NCI-H69 (cell line): Measurements from ENCODE around the gene TTYH3.
A peak's percentile ranks its signal among the peaks of the same experiment; 100 is the strongest.
"Not testable (repeated sequence)": the region's sequence is repeated elsewhere in the genome, so short reads cannot be mapped to it uniquely, and the experiment has no call there.

ENCODE experiments used
- DNase-seq: peaks from one replicate; lab custom pipeline; 2025; lab: John Stamatoyannopoulos, UW

The TTYH3 gene

GRCh38 chr7:2602406-2603043, 29.3 kb upstream of the TTYH3 start:
- DNase-seq = peak; percentile 29

- DNase-seq = no peak
Measured at GRCh38 chr7:2603044-2603965, 28.5 kb upstream of the TTYH3 start.

- peak; percentile 38 for DNase-seq
Measured at GRCh38 chr7:2604608-2605174, 27.1 kb upstream of the TTYH3 start.

- DNase-seq = no peak
Measured at GRCh38 chr7:2605608-2606538, 25.9 kb upstream of the TTYH3 start.

DNA sequence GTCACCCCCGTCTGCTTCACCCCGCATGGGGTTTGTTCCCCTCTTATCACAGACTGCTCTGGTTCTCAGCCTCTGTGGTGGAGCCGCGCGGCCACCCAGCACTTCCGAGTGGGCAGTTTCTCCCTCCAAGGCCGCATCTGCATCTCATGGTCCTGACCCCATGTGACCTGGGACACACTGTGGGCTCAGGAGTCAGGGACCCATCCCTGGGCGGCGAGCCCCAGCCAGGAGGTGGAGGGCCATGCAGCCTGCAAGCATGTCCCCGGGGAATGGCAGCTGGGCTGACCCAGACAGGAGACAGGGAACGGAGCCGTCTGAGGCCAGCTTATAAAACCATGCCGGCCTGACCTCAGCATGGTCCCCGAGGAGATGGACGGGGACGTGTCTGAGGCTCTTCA, 25.2 kb upstream of the TTYH3 start:
- DNase-seq = no peak

- DNase-seq = no peak
Measured at GRCh38 chr7:2607122-2607922, 24.5 kb upstream of the TTYH3 start.

GRCh38 chr7:2607923-2608904, 23.6 kb upstream of the TTYH3 start:
- DNase-seq = no peak

- DNase-seq = no peak
Measured at GRCh38 chr7:2608921-2609411, 22.8 kb upstream of the TTYH3 start.

- not testable (repeated sequence) for DNase-seq
Measured at GRCh38 chr7:2609646-2610045, 22.1 kb upstream of the TTYH3 start.

GRCh38 chr7:2610466-2610865, 21.3 kb upstream of the TTYH3 start:
- no peak for DNase-seq

DNA sequence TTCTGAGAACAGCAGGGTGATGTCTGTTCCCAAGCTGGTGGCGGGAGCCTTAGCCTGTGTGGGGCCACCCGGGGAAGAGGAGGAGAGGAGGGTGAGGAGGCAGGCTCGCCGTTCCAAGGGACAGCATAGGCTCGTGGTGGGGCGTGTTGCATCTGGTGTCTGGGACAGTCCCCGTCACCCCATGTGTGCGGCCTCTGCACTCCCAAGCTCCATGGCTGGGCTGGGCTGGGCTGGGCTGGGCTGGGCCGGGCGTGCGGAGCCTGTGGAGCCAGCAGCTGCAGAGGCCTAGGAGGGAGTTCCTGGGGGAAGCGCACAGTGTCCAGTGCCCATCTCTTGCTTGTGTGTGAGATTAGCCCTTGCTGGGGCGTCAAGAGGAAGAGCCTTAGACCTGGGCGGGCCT, 20.9 kb upstream of the TTYH3 start:
- DNase-seq = no peak

- no peak for DNase-seq
Measured at GRCh38 chr7:2611401-2611800, 20.4 kb upstream of the TTYH3 start.

GRCh38 chr7:2611922-2612321, 19.9 kb upstream of the TTYH3 start:
- DNase-seq = no peak

DNA sequence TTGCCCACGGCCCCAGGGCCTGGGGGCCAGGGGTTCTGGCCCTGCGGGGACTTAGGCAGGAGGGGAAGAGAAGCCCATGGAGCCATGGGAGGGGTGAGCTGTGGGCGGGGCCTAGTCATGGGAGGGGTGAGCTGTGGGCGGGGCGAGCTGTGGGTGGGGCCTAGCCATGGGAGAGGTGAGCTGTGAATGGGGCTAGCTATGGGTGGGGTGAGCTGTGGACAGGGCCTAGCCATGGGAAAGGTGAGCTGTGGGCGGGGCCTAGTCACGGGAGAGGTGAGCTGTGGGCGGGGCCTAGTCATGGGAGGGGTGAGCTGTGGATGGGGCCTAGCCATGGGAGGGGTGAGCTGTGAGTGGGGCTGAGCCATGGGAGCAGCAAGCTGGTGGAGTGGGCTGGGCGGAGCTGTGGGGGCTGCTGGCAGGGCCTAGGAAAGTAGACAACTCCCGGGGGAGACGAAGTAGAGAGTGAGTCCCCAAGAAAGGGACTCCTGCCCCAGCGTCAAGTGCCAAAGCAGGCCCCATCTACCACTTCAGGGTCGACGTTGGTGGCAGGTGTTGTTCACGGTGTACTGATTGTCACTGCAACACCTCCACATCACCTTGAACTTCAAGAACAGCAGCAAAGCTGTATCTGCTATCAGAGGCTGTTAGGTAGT, 19.2 kb upstream of the TTYH3 start:
- DNase-seq = peak; percentile 54

DNA sequence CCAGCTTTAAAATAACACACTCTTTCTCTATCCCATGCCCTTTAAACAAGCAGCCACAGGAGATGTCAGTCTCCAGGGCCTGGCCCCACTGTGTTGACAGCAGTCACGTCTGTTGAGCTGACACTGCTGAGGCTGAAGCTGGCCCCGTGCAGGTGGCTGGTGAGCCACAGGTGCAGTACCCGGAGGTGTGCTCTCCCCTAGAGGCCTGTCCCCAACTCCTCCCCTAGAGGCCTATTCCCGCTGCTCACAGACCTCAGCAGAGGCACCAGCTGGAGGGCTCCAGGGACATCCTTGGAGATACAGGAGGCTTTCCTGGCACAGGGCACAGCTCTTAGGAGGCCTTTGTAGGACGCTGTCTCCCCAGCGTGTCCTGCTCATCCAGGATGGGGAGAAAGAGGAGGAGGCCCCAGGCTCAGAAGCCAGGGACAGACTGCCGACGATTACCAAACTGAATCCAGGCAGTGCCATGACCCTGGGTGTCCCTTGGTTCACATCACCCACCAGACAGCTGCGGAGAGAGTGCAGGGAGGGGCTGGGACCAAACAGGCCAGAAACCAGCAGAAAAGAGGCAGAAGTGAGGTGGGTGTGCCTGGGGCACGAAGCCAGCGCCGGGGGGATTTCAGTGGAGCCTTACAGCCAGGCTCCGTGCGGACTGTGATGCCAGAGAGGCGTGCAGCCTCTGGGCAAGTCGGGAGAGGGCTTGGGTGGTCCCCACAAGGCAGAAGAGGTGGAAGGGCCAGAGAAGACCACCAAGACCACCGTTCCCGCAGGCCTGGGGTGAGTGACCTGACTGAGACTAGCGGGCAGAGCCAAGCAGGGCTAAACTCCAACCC, 18.5 kb upstream of the TTYH3 start:
- peak; percentile 60 for DNase-seq

- peak; percentile 28 for DNase-seq
Measured at GRCh38 chr7:2613931-2614600, 17.7 kb upstream of the TTYH3 start.

GRCh38 chr7:2614631-2615330, 17.0 kb upstream of the TTYH3 start:
- peak; percentile 37 for DNase-seq
